B cell (primary cell): ENCODE measurements around the gene COBLL1. TPM values are rescaled to one million over a fixed set of nuclear protein-coding genes. Genes with fewer than 3 reads are reported as not detected.

Source experiments
- ATAC-seq: fragments of 200-7000 bp; cut with Tn5 transposase; one replicate; pipeline ENCODE4 v1.10.0; 2021; ENCODE audit warnings: low read depth, mild to moderate bottlenecking, moderate number of reproducible peaks, moderate library complexity
- CTCF ChIA-PET: fragments of 350-600 bp; sonication (Branson Sonifier 250); formaldehyde crosslinking; loops from one replicate; lab custom pipeline; 2021; ENCODE audit warnings: antibody characterized with exemption, inconsistent platforms; lab: Charles Lee
- POLR2A ChIA-PET: fragments of 350-600 bp; sonication (Branson Sonifier 250); formaldehyde crosslinking; loops from one replicate; lab custom pipeline; 2021; ENCODE audit warnings: antibody characterized with exemption; lab: Charles Lee
- DNase-seq: peaks from one replicate; pipeline ENCODE4 v3.0.0; 2013
- H2AFZ ChIP-seq: 2 replicates; pipeline ENCODE4 v1.6.1; 2012; ENCODE audit warnings: mild to moderate bottlenecking, low read depth, low read length; ENCODE audit not compliant: insufficient read depth, poor library complexity, severe bottlenecking
- H3K27ac ChIP-seq, 2 donors: 1 replicate in 1 of 2; 2 replicates in 1 of 2; pipeline ENCODE4 v1.5.1; 2012 to 2013; ENCODE audit warnings: low read length in 2 of 2, mild to moderate bottlenecking in 2 of 2, moderate library complexity in 1 of 2
- H3K27me3 ChIP-seq, 4 experiments: fragments of 200-600 bp in 1 of 4; sonication (generic) in 1 of 4; replicated peaks in 1 of 4; 1 replicate in 2 of 4; 2 replicates in 2 of 4; pipeline versions ENCODE4 v1.6.1 to v1.7.0; 2013 to 2016; ENCODE audit warnings: low read length in 3 of 4, mild to moderate bottlenecking in 2 of 4, mixed read lengths in 1 of 4, moderate library complexity in 1 of 4; ENCODE audit not compliant: insufficient read depth in 4 of 4, control insufficient read depth in 3 of 4; ENCODE audit errors: control extremely low read depth in 1 of 4
- H3K36me3 ChIP-seq, 2 experiments: replicated peaks in 1 of 2; 1 replicate in 1 of 2; 2 replicates in 1 of 2; pipeline versions ENCODE4 v1.6.1 to v1.7.1; 2013; ENCODE audit warnings: low read length in 1 of 2; ENCODE audit not compliant: insufficient read depth in 2 of 2, control insufficient read depth in 1 of 2; ENCODE audit errors: control extremely low read depth in 1 of 2, extremely low read depth in 1 of 2
- H3K4me1 ChIP-seq, 2 donors: fragments of 200-600 bp in 1 of 2; sonication (generic) in 1 of 2; 1 replicate in 1 of 2; 2 replicates in 1 of 2; pipeline versions ENCODE4 v1.5.1 to v1.6.1; 2013 to 2017; ENCODE audit warnings: low read length in 2 of 2; ENCODE audit not compliant: control insufficient read depth in 2 of 2, insufficient read depth in 2 of 2
- H3K4me2 ChIP-seq: replicated peaks from 2 replicates; pipeline ENCODE3; 2012; ENCODE audit warnings: mild to moderate bottlenecking, low read depth, low read length; ENCODE audit not compliant: poor library complexity, severe bottlenecking
- H3K4me3 ChIP-seq, 5 experiments: fragments of 200-600 bp in 1 of 5; sonication (generic) in 1 of 5; 1 replicate in 3 of 5; 2 replicates in 2 of 5; pipeline versions ENCODE4 v1.5.1 to v1.7.0; 2011 to 2016; ENCODE audit warnings: low read length in 4 of 5, mild to moderate bottlenecking in 4 of 5, low read depth in 2 of 5, control low read depth in 1 of 5, moderate library complexity in 1 of 5; ENCODE audit not compliant: insufficient read depth in 1 of 5; ENCODE audit errors: control extremely low read depth in 1 of 5, extremely low read depth in 1 of 5
- H3K79me2 ChIP-seq: fragments of 200-600 bp; sonication (generic); one replicate; pipeline ENCODE4 v1.6.0; 2016; ENCODE audit warnings: low read length; ENCODE audit not compliant: control insufficient read depth, insufficient read depth
- H3K9ac ChIP-seq: fragments of 200-600 bp; sonication (generic); 2 replicates; pipeline ENCODE4 v1.6.1; 2017; ENCODE audit warnings: mild to moderate bottlenecking, low read length, moderate library complexity
- H3K9me3 ChIP-seq, 3 donors: one replicate each; pipeline versions ENCODE4 v1.6.1 to v1.7.1; 2013; ENCODE audit warnings: low read length in 2 of 3; ENCODE audit not compliant: control insufficient read depth in 2 of 3, insufficient read depth in 1 of 3; ENCODE audit errors: control extremely low read depth in 1 of 3
- H4K20me1 ChIP-seq: 2 replicates; pipeline ENCODE4 v1.6.0; 2012; ENCODE audit warnings: mild to moderate bottlenecking, low read length; ENCODE audit not compliant: insufficient read depth, control insufficient read depth, poor library complexity, severe bottlenecking
- H3K27ac Mint-ChIP-seq: one replicate; pipeline ENCODE4 v1.8.0; 2021; ENCODE audit warnings: mixed read lengths
- H3K27me3 Mint-ChIP-seq: one replicate; pipeline ENCODE4 v1.8.0; 2021; ENCODE audit warnings: mixed read lengths
- H3K4me1 Mint-ChIP-seq: one replicate; pipeline ENCODE4 v1.8.0; 2021; ENCODE audit warnings: mixed read lengths
- H3K4me3 Mint-ChIP-seq: one replicate; pipeline ENCODE4 v1.8.0; 2021; ENCODE audit warnings: mixed read lengths
- H3K9me3 Mint-ChIP-seq: one replicate; pipeline ENCODE4 v1.8.0; 2022; ENCODE audit warnings: mixed read lengths; ENCODE audit not compliant: insufficient read depth
- CTCF ChIP-seq: fragments of 200-600 bp; IDR thresholded peaks from one replicate; pipeline ENCODE4 v1.8.0; 2022; ENCODE audit warnings: antibody characterized with exemption, mild to moderate bottlenecking
- EZH2 ChIP-seq: IDR thresholded peaks from 2 replicates; pipeline ENCODE4 v1.6.1; 2012; ENCODE audit warnings: borderline replicate concordance, low read depth, mild to moderate bottlenecking, moderate library complexity, low read length; ENCODE audit not compliant: insufficient read depth, poor library complexity, severe bottlenecking
- WGBS: methylation state at CpG from one replicate; pipeline ENCODE4 v1.1.5; 2013; ENCODE audit warnings: missing lambda C conversion rate; ENCODE audit not compliant: insufficient coverage; 5-methylcytosine and 5-hydroxymethylcytosine counted together
- intact Hi-C: fragments of 100-400 bp; cut with micrococcal nuclease; formaldehyde crosslinking; loops from one replicate; pipeline ENCODE4 v1.10.0; 2022
- polyA plus RNA-seq: library from polyadenylated mRNA; depleted of rRNA; stranded (reverse); fragments of >200 nt; gene quantifications from 2 replicates; pipeline ENCODE4 v1.2.3, GENCODE V29; 2012
- total RNA-seq, 2 donors: library from RNA; stranded (reverse); fragments of 120-200 nt in 1 of 2; gene quantifications; 1 replicate in 1 of 2; 2 replicates in 1 of 2; pipeline versions ENCODE4 v1.2.3 to v1.2.4, GENCODE V29; 2013 to 2022

Gene COBLL1
- total and polyA plus RNA-seq, 2 donors (not counting 1 experiment from before 2014, with no cell fraction given) = 45.1 to 234 TPM

DNA sequence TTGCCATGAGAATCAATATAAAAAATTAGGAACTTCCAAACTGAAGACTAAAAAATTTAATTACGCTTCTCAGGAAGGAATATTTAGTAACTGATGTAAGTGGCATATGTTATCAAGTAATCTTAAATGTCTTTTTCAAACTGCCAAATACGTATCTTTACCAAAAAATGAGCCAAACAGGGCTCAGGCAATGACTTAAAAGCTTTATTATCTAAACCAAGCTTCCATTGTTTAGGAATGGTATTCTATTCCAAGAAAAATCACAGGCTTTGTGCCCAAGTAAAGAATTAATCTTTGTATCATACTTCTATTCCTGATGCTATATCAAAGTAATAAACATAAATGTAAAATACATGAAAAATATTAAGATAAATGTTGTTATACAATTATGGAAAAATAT lies 148.7 kb downstream of the COBLL1 start:
- Histone ChIP-seq H3K27me3 (no peaks in the 10 kb centered on the region), H3K4me2 (no peak overlapping the region), H3K9ac (no peak overlapping the region), H3K36me3 (peaks cover 15 to 85% of the 10 kb centered on the region in 2 experiments), H3K9me3 (peaks cover 0 to 1% (median 0%) of the 10 kb centered on the region in 3 donors), H3K4me1 (no peaks in the 10 kb centered on the region), H3K4me3 (no peak overlapping the region), H3K27ac (no peak overlapping the region), H2AFZ (no peak overlapping the region), H3K79me2 (no peaks in the 10 kb centered on the region), H4K20me1 (no peaks in the 10 kb centered on the region)
- no CpG with 5 or more reads among the region's 2 CpGs for WGBS
- no peaks in the 10 kb centered on the region for H3K9me3 Mint-ChIP-seq
- no peaks in the 10 kb centered on the region for H3K4me1 Mint-ChIP-seq
- ATAC-seq (no peak), DNase-seq (no peak)
- H3K4me3 Mint-ChIP-seq = no peak overlapping the region
- H3K27me3 Mint-ChIP-seq = no peaks in the 10 kb centered on the region
- CTCF ChIA-PET = interaction anchor here (0.6 to 1.3 kb wide), 2 partner anchors 283 to 323 kb away, joined by 4 read pairs; no protein-coding TSS in a partner anchor
- intact Hi-C loops = no loop called here
- no peak overlapping the region for H3K27ac Mint-ChIP-seq
- no peak for TF ChIP-seq CTCF
- TF ChIP-seq EZH2 = no peak
- POLR2A ChIA-PET = no interaction called here

GRCh38 chr2:164692114-164692513 lies 149.5 kb downstream of the COBLL1 start:
- no CpG with 5 or more reads among the region's 3 CpGs for WGBS
- intact Hi-C loops = no loop called here
- Histone ChIP-seq H3K4me3 (no peak overlapping the region), H3K9ac (no peak overlapping the region), H2AFZ (no peak overlapping the region), H3K4me1 (no peaks in the 10 kb centered on the region), H3K27ac (no peak overlapping the region), H4K20me1 (no peaks in the 10 kb centered on the region), H3K27me3 (no peaks in the 10 kb centered on the region), H3K36me3 (peaks cover 15 to 92% of the 10 kb centered on the region in 2 experiments), H3K4me2 (no peak overlapping the region), H3K9me3 (peaks cover 0 to 1% (median 0%) of the 10 kb centered on the region in 3 donors), H3K79me2 (no peaks in the 10 kb centered on the region)
- ChIA-PET POLR2A (no interaction called here), CTCF (interaction anchor here (0.6 to 1.3 kb wide), 2 partner anchors 324 to 1344 kb away, joined by 3 to 4 read pairs; no protein-coding TSS in a partner anchor)
- no peaks in the 10 kb centered on the region for H3K4me1 Mint-ChIP-seq
- TF ChIP-seq EZH2 (no peak), CTCF (no peak)
- no peak overlapping the region for H3K27ac Mint-ChIP-seq
- H3K27me3 Mint-ChIP-seq = no peaks in the 10 kb centered on the region
- DNase-seq (no peak), ATAC-seq (no peak)
- H3K9me3 Mint-ChIP-seq = no peaks in the 10 kb centered on the region
- H3K4me3 Mint-ChIP-seq = no peak overlapping the region
